ENCODE data around the gene CDH5.

DNA sequence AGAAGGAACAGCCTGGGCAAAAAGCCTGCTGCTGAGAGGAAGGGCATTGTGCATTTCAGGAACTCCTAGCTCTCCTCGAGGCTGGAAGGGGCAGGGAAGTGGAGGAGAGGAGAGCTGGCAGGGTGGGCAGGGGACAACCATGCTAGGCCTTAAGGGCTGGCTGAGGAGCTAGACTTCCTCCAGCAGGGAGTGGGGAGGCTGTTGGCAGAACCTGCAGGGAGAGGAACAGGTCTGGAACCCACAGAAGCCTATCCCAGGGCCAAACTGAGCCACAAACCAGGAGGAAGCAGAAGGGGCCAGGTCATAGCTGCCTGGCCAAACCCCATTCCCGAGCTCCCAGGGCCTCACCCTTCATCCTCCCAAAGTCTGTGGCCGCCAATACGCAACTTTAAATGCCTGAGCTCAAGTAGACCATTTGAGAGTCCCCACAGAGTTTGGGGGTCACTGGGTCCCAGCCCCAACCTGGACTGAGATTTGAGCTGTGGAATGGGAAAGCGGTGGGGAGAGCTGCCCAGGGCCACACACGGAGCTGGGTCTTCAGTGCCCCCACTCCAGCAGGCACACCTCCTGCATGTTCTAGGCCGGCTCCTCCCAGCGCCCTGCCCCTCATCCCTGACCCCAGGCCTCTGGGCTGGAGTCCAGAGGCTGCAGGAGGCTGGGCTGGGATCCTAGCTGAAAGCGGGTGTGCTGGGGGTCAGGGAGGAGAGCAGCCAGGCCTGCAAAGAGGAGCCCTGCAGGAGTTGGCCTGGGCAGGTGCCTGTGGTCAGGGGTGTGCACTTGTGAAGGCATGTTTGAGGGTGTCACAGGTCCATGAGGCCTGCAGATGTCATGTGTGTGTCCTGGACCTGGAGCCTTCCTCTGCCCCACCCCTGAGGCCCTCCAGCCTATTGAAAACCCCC lies 4.5 kb downstream of the CDH5 start:
- TF ChIP-seq, protein P1, sequence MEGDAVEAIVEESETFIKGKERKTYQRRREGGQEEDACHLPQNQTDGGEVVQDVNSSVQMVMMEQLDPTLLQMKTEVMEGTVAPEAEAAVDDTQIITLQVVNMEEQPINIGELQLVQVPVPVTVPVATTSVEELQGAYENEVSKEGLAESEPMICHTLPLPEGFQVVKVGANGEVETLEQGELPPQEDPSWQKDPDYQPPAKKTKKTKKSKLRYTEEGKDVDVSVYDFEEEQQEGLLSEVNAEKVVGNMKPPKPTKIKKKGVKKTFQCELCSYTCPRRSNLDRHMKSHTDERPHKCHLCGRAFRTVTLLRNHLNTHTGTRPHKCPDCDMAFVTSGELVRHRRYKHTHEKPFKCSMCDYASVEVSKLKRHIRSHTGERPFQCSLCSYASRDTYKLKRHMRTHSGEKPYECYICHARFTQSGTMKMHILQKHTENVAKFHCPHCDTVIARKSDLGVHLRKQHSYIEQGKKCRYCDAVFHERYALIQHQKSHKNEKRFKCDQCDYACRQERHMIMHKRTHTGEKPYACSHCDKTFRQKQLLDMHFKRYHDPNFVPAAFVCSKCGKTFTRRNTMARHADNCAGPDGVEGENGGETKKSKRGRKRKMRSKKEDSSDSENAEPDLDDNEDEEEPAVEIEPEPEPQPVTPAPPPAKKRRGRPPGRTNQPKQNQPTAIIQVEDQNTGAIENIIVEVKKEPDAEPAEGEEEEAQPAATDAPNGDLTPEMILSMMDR (IDR thresholded peaks at IDR 0.05; ENCODE audit: low read depth, low read length, missing input control) = no peak
- TF ChIP-seq SP1 (IDR thresholded peaks at IDR 0.05) (no peak), TAF1 (conservative IDR thresholded peaks at IDR 0.05) (no peak), HNF4G (IDR thresholded peaks at IDR 0.05) (no peak), FOXA1 (IDR thresholded peaks at IDR 0.05) (no peak), YY1 (IDR thresholded peaks at IDR 0.05) (no peak), EGR1 (IDR thresholded peaks at IDR 0.05; ENCODE audit: low read depth in 2 of 2) (no peak), RAD21 (IDR thresholded peaks at IDR 0.05) (no peak), NR2F2 (IDR thresholded peaks at IDR 0.05) (no peak), JUND (IDR thresholded peaks at IDR 0.05) (no peak)
- TF ChIP-seq, protein P2, sequence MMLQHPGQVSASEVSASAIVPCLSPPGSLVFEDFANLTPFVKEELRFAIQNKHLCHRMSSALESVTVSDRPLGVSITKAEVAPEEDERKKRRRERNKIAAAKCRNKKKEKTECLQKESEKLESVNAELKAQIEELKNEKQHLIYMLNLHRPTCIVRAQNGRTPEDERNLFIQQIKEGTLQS (IDR thresholded peaks at IDR 0.05) = no peak
- TF ChIP-seq, protein P3, sequence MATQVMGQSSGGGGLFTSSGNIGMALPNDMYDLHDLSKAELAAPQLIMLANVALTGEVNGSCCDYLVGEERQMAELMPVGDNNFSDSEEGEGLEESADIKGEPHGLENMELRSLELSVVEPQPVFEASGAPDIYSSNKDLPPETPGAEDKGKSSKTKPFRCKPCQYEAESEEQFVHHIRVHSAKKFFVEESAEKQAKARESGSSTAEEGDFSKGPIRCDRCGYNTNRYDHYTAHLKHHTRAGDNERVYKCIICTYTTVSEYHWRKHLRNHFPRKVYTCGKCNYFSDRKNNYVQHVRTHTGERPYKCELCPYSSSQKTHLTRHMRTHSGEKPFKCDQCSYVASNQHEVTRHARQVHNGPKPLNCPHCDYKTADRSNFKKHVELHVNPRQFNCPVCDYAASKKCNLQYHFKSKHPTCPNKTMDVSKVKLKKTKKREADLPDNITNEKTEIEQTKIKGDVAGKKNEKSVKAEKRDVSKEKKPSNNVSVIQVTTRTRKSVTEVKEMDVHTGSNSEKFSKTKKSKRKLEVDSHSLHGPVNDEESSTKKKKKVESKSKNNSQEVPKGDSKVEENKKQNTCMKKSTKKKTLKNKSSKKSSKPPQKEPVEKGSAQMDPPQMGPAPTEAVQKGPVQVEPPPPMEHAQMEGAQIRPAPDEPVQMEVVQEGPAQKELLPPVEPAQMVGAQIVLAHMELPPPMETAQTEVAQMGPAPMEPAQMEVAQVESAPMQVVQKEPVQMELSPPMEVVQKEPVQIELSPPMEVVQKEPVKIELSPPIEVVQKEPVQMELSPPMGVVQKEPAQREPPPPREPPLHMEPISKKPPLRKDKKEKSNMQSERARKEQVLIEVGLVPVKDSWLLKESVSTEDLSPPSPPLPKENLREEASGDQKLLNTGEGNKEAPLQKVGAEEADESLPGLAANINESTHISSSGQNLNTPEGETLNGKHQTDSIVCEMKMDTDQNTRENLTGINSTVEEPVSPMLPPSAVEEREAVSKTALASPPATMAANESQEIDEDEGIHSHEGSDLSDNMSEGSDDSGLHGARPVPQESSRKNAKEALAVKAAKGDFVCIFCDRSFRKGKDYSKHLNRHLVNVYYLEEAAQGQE (IDR thresholded peaks at IDR 0.05) = no peak
- TF ChIP-seq, protein P4, sequence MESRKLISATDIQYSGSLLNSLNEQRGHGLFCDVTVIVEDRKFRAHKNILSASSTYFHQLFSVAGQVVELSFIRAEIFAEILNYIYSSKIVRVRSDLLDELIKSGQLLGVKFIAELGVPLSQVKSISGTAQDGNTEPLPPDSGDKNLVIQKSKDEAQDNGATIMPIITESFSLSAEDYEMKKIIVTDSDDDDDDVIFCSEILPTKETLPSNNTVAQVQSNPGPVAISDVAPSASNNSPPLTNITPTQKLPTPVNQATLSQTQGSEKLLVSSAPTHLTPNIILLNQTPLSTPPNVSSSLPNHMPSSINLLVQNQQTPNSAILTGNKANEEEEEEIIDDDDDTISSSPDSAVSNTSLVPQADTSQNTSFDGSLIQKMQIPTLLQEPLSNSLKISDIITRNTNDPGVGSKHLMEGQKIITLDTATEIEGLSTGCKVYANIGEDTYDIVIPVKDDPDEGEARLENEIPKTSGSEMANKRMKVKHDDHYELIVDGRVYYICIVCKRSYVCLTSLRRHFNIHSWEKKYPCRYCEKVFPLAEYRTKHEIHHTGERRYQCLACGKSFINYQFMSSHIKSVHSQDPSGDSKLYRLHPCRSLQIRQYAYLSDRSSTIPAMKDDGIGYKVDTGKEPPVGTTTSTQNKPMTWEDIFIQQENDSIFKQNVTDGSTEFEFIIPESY (IDR thresholded peaks at IDR 0.05) = no peak
- TF ChIP-seq, protein P5, sequence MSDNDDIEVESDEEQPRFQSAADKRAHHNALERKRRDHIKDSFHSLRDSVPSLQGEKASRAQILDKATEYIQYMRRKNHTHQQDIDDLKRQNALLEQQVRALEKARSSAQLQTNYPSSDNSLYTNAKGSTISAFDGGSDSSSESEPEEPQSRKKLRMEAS (IDR thresholded peaks at IDR 0.05) = no peak
